ENCODE data around the gene DGKH. TPM values are rescaled to one million over a fixed set of nuclear protein-coding genes. Genes with fewer than 3 reads are reported as not detected.

Gene DGKH
- total RNA-seq, 2 experiments from 2014 or later: 17.3 to 18.2 TPM

DNA sequence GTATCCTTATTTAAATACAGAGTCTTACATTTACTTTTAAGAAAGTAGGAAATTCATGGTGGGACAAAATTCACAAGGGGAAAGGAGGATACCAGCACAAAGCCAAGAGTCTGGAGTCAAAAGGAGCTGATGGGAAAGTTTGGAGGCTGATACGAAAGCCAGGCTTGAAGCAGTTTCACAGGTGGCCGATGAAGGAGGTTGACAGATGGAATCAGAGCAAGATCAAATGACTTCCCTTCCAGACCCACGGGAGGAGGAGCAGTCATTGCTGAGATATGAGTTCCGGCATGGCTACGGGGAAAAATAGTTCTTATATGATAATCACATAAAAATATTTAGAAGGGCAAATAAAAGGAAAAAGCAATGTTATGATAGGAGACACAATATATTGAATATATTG, 65.0 kb downstream of the DGKH start:
- peaks cover under 1% of the 10 kb centered on the region for H3K36me3 Mint-ChIP-seq (ENCODE audit: low read depth)
- ChIA-PET POLR2A (no interaction called here), CTCF (interaction anchor here (0.6 to 2.3 kb wide), 2 partner anchors 343 to 449 kb away, joined by 4 to 5 read pairs; no protein-coding TSS in a partner anchor)
- no peak overlapping the region for H3K27ac Mint-ChIP-seq
- H3K4me1 Mint-ChIP-seq: peaks cover 5% of the 10 kb centered on the region
- H3K9me3 Mint-ChIP-seq: no peaks in the 10 kb centered on the region
- no peak overlapping the region for H3K4me3 Mint-ChIP-seq
- DNase-seq: no peak
- H3K27me3 Mint-ChIP-seq: no peaks in the 10 kb centered on the region

GRCh38 chr13:42114278-42114677, 65.8 kb downstream of the DGKH start:
- Mint-ChIP-seq H3K4me3 (no peak overlapping the region), H3K27ac (no peak overlapping the region), H3K36me3 (ENCODE audit: low read depth) (peaks cover 1% of the 10 kb centered on the region), H3K9me3 (no peaks in the 10 kb centered on the region), H3K4me1 (peaks cover 5% of the 10 kb centered on the region), H3K27me3 (no peaks in the 10 kb centered on the region)
- POLR2A ChIA-PET: no interaction called here
- CTCF ChIA-PET: interaction anchor here (2.3 kb wide), 1 partner anchor 450 kb away, joined by 5 read pairs; no protein-coding TSS in a partner anchor
- no peak for DNase-seq

DNA sequence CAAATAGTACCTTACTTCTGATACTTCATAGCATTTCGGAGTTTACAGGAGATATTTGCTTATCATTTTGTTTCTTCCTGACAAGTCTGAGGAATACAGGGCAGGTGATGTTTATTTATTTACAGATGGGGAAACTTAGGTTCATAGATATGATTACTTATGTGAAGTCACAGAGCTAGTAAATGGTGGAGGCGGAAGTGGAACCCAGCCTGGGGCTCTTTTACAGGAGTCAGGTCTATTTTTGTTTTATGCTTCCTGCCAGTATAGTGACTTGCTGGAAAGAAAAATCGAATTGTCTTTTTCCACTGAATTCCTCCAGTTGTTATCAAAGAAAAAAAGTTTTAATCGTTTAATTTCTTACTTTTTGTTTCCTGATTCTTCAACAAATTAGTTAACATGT, 66.5 kb downstream of the DGKH start:
- H3K27me3 Mint-ChIP-seq: no peaks in the 10 kb centered on the region
- CTCF ChIA-PET: no interaction called here
- no peak overlapping the region for H3K4me3 Mint-ChIP-seq

GRCh38 chr13:42116225-42116624, 67.8 kb downstream of the DGKH start:
- Mint-ChIP-seq H3K27me3 (no peaks in the 10 kb centered on the region), H3K4me3 (no peak overlapping the region), H3K9me3 (no peaks in the 10 kb centered on the region), H3K27ac (no peak overlapping the region), H3K4me1 (no peaks in the 10 kb centered on the region), H3K36me3 (ENCODE audit: low read depth) (peaks cover 1% of the 10 kb centered on the region)
- CTCF ChIA-PET: interaction anchor here (1.4 kb wide), 1 partner anchor 441 kb away, joined by 3 read pairs; no protein-coding TSS in a partner anchor
- no peak for DNase-seq
- POLR2A ChIA-PET: no interaction called here

More for the DNA sequence above, 66.5 kb downstream of the DGKH start:
- POLR2A ChIA-PET: no interaction called here
- H3K27ac Mint-ChIP-seq: no peak overlapping the region
- DNase-seq: no peak
- H3K36me3 Mint-ChIP-seq (ENCODE audit: low read depth): peaks cover 1% of the 10 kb centered on the region
- H3K9me3 Mint-ChIP-seq: no peaks in the 10 kb centered on the region
- H3K4me1 Mint-ChIP-seq: peaks cover 5% of the 10 kb centered on the region

- Mint-ChIP-seq H3K9me3 (no peaks in the 10 kb centered on the region), H3K36me3 (ENCODE audit: low read depth) (peaks cover 7% of the 10 kb centered on the region), H3K4me3 (no peak overlapping the region), H3K4me1 (no peaks in the 10 kb centered on the region), H3K27ac (no peak overlapping the region), H3K27me3 (no peaks in the 10 kb centered on the region)
- no peak for DNase-seq
- ChIA-PET CTCF (no interaction called here), POLR2A (no interaction called here)
These were observed 70.6 kb downstream of the DGKH start for GRCh38 chr13:42119041-42119440.

DNA sequence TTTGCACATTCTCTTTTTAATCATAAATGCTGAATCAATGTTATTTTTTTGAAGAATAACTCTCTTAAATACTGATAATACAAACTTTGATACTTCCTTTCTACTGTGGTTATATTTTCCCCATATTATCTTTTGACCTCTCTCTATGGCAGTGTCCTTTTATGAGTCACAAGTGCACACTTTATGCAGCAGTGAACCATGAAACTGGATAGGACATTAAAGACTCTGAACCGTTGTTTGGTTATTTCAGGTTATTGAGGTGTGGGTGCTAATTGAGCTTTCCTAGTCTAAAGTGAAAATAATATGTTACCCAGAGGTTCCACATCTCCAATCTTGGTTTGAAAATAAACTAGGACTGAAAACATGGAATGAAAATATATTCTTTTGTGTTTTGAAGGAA, 71.4 kb downstream of the DGKH start:
- Mint-ChIP-seq H3K27ac (no peak overlapping the region), H3K9me3 (no peaks in the 10 kb centered on the region), H3K4me3 (no peak overlapping the region), H3K4me1 (no peaks in the 10 kb centered on the region), H3K27me3 (no peaks in the 10 kb centered on the region), H3K36me3 (ENCODE audit: low read depth) (peaks cover 7% of the 10 kb centered on the region)
- CTCF ChIA-PET: interaction anchor here (0.6 kb wide), 1 partner anchor 555 kb away, joined by 3 read pairs; no protein-coding TSS in a partner anchor
- POLR2A ChIA-PET: no interaction called here
- DNase-seq: no peak

GRCh38 chr13:42123600-42123999, 75.2 kb downstream of the DGKH start:
- H3K9me3 Mint-ChIP-seq: no peaks in the 10 kb centered on the region
- H3K4me3 Mint-ChIP-seq: no peak overlapping the region
- H3K36me3 Mint-ChIP-seq (ENCODE audit: low read depth): peaks cover 9% of the 10 kb centered on the region
- no peak overlapping the region for H3K27ac Mint-ChIP-seq
- H3K4me1 Mint-ChIP-seq: no peaks in the 10 kb centered on the region
- ChIA-PET CTCF (no interaction called here), POLR2A (no interaction called here)
- no peak for DNase-seq
- H3K27me3 Mint-ChIP-seq: no peaks in the 10 kb centered on the region

GRCh38 chr13:42125046-42125445, 76.6 kb downstream of the DGKH start:
- POLR2A ChIA-PET: no interaction called here
- no peaks in the 10 kb centered on the region for H3K9me3 Mint-ChIP-seq

GRCh38 chr13:42127047-42127446, 78.6 kb downstream of the DGKH start:
- DNase-seq: no peak
- Mint-ChIP-seq H3K9me3 (no peaks in the 10 kb centered on the region), H3K4me1 (no peaks in the 10 kb centered on the region), H3K36me3 (ENCODE audit: low read depth) (peaks cover 9% of the 10 kb centered on the region), H3K27me3 (no peaks in the 10 kb centered on the region), H3K27ac (no peak overlapping the region), H3K4me3 (no peak overlapping the region)
- ChIA-PET POLR2A (no interaction called here), CTCF (interaction anchor here (0.6 to 1.0 kb wide), 2 partner anchors 392 to 887 kb away, joined by 3 read pairs; no protein-coding TSS in a partner anchor)

More at GRCh38 chr13:42125046-42125445, 76.6 kb downstream of the DGKH start:
- CTCF ChIA-PET: interaction anchor here (0.9 kb wide), 1 partner anchor 537 kb away, joined by 3 read pairs; no protein-coding TSS in a partner anchor
- Mint-ChIP-seq H3K4me3 (no peak overlapping the region), H3K27ac (no peak overlapping the region), H3K4me1 (no peaks in the 10 kb centered on the region), H3K27me3 (no peaks in the 10 kb centered on the region), H3K36me3 (ENCODE audit: low read depth) (peaks cover 11% of the 10 kb centered on the region)
- no peak for DNase-seq

GRCh38 chr13:42129033-42129432, 80.6 kb downstream of the DGKH start:
- H3K27ac Mint-ChIP-seq: no peak overlapping the region
- H3K4me3 Mint-ChIP-seq: no peak overlapping the region
- DNase-seq: no peak
- POLR2A ChIA-PET: no interaction called here
- no peaks in the 10 kb centered on the region for H3K9me3 Mint-ChIP-seq
- H3K36me3 Mint-ChIP-seq (ENCODE audit: low read depth): peaks cover 11% of the 10 kb centered on the region
- no peaks in the 10 kb centered on the region for H3K27me3 Mint-ChIP-seq
- CTCF ChIA-PET: no interaction called here
- no peaks in the 10 kb centered on the region for H3K4me1 Mint-ChIP-seq

GRCh38 chr13:42136518-42136917, 88.1 kb downstream of the DGKH start:
- Mint-ChIP-seq H3K4me1 (peaks cover 3% of the 10 kb centered on the region), H3K36me3 (ENCODE audit: low read depth) (peaks cover 19% of the 10 kb centered on the region), H3K27me3 (no peaks in the 10 kb centered on the region), H3K27ac (no peak overlapping the region), H3K9me3 (peaks cover 2% of the 10 kb centered on the region), H3K4me3 (no peak overlapping the region)
- ChIA-PET CTCF (interaction anchor here (0.5 to 0.6 kb wide), 2 partner anchors 14 to 551 kb away, joined by 3 read pairs; no protein-coding TSS in a partner anchor), POLR2A (no interaction called here)
- no peak for DNase-seq

DNA sequence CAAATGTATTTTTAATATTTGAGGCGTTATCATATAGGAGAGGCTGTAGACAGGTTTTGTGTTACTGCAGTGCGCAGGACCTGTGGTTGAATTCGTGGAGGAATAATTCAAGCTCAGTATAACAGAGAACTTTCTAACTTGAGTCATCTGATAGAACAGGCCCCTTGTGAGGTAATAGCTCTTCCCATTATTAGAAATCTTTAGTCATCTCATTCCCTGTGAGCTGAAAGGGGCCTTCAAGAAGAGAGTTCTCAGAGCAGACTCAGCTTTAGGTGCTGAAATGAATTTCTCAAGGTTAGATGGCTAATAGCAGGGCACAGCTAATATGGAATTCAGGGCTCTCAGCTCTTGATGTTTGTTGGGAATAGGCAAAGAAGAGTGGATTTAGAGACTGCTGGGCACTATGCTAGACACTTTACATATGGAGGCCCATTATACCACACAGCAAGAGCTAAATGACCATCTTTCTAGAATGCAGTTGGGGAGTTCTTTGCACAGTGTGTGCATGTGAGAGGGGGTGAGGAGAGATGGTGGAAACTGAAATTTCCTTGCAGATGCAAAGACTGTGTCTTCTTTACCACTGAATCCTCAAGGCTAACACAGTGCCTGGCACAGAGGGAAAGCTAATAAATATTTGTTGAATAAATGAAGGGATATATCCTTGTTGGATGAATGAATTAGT, 89.5 kb downstream of the DGKH start:
- Mint-ChIP-seq H3K4me3 (no peak overlapping the region), H3K9me3 (peaks cover 2% of the 10 kb centered on the region), H3K27ac (no peak overlapping the region), H3K27me3 (no peaks in the 10 kb centered on the region), H3K4me1 (peaks cover 3% of the 10 kb centered on the region), H3K36me3 (ENCODE audit: low read depth) (peaks cover 20% of the 10 kb centered on the region)
- no peak for DNase-seq
- POLR2A ChIA-PET: no interaction called here
- CTCF ChIA-PET: interaction anchor here (0.6 to 1.3 kb wide), 2 partner anchors 470 to 917 kb away, joined by 3 read pairs; no protein-coding TSS in a partner anchor

GRCh38 chr13:42140494-42140893, 92.0 kb downstream of the DGKH start:
- no peak overlapping the region for H3K27ac Mint-ChIP-seq
- H3K4me3 Mint-ChIP-seq: no peak overlapping the region
- no peak for DNase-seq
- ChIA-PET CTCF (interaction anchor here (0.8 kb wide), 1 partner anchor 31 kb away, joined by 3 read pairs; no protein-coding TSS in a partner anchor), POLR2A (no interaction called here)
- peaks cover 3% of the 10 kb centered on the region for H3K4me1 Mint-ChIP-seq
- peaks cover 13% of the 10 kb centered on the region for H3K36me3 Mint-ChIP-seq (ENCODE audit: low read depth)
- H3K27me3 Mint-ChIP-seq: no peaks in the 10 kb centered on the region
- peaks cover 2% of the 10 kb centered on the region for H3K9me3 Mint-ChIP-seq

Data from activated CD4-positive, alpha-beta T cell treated with anti-CD3 and anti-CD28 coated beads, Interleukin-2, amount 10 ng/mL, durations not matched to agents 7 days and 5 days (primary cell).